ENCODE data around the gene SPDYE2B.
"Not testable (repeated sequence)": the region's sequence is repeated elsewhere in the genome, so short reads cannot be mapped to it uniquely, and the experiment has no call there.

SPDYE2B gene

GRCh38 chr7:102642691-102643090, 7.4 kb upstream of the SPDYE2B start, which contains the start of gene UPK3BL1:
TSS of gene UPK3BL1 (minus strand) at chr7:102642791. CDS start at chr7:102642741, 50 bp downstream.
- H2AFZ ChIP-seq (ENCODE audit: insufficient read depth, low read length, poor library complexity); H2AK5ac ChIP-seq (ENCODE audit: low read length); H2BK5ac ChIP-seq (ENCODE audit: low read depth, low read length, poor library complexity); H3K79me1 ChIP-seq (ENCODE audit: low read length); H3K4me2 ChIP-seq (ENCODE audit: low read length); H4K91ac ChIP-seq (ENCODE audit: low read depth, low read length); H3K27ac ChIP-seq (ENCODE audit: low read depth, low read length); H3K9ac ChIP-seq (ENCODE audit: low read length); H4K12ac ChIP-seq (ENCODE audit: low read depth, low read length); H3K4me1 ChIP-seq (ENCODE audit: control insufficient read depth in 1 of 2, insufficient read depth in 2 of 2, low read length in 2 of 2); H3K79me2 ChIP-seq (ENCODE audit: control insufficient read depth, insufficient read depth, low read length, poor library complexity); H3K4ac ChIP-seq (ENCODE audit: low read depth, low read length); H3K27me3 ChIP-seq (ENCODE audit: insufficient read depth, low read length); H3K4me3 ChIP-seq (ENCODE audit: low read depth, low read length); H3K36me3 ChIP-seq (ENCODE audit: control insufficient read depth in 1 of 2, insufficient read depth in 2 of 2, low read length in 2 of 2); H2BK120ac ChIP-seq (ENCODE audit: insufficient read depth, low read length, poor library complexity); H3K9me3 ChIP-seq (ENCODE audit: insufficient read depth, low read depth, low read length); DNase-seq; H3K23ac ChIP-seq (ENCODE audit: low read length); H2BK12ac ChIP-seq (ENCODE audit: low read length); H3K18ac ChIP-seq (ENCODE audit: low read length); H3K14ac ChIP-seq (ENCODE audit: low read length); H4K8ac ChIP-seq (ENCODE audit: low read depth, low read length): not testable (repeated sequence)
- no CpG with 5 or more reads among the region's 9 CpGs for WGBS (ENCODE audit: extremely low coverage, insufficient coverage, insufficient read length)

DNA sequence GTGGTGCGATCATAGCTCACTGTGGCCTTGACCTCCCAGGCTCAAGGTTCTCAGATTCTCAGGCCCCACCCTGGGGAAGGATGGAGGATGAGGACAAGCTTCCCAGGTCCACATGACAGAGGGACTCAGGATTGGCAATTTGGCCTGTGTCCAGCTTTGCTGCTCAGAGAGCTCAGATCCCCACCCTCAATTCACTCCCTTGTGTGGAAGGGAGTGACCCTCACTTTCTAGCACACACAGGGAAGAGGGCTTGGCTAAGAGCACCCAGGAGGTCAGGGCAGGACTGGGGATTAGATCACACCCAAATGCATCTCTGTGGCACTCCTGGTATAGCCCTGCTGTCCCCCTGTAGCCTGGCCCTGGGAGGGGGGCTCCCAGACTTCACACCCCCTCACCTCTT, 6.7 kb upstream of the SPDYE2B start:
- WGBS (ENCODE audit: extremely low coverage, insufficient coverage, insufficient read length): no CpG with 5 or more reads among the region's 1 CpG
- not testable (repeated sequence) for H3K9me3 ChIP-seq (ENCODE audit: insufficient read depth, low read depth, low read length); H3K9ac ChIP-seq (ENCODE audit: low read length); H4K8ac ChIP-seq (ENCODE audit: low read depth, low read length); H3K18ac ChIP-seq (ENCODE audit: low read length); H2BK120ac ChIP-seq (ENCODE audit: insufficient read depth, low read length, poor library complexity); H4K12ac ChIP-seq (ENCODE audit: low read depth, low read length); H3K14ac ChIP-seq (ENCODE audit: low read length); H3K4me1 ChIP-seq (ENCODE audit: control insufficient read depth in 1 of 2, insufficient read depth in 2 of 2, low read length in 2 of 2); H3K36me3 ChIP-seq (ENCODE audit: control insufficient read depth in 1 of 2, insufficient read depth in 2 of 2, low read length in 2 of 2); H3K4me3 ChIP-seq (ENCODE audit: low read depth, low read length); H2BK5ac ChIP-seq (ENCODE audit: low read depth, low read length, poor library complexity); H3K4ac ChIP-seq (ENCODE audit: low read depth, low read length); H2AFZ ChIP-seq (ENCODE audit: insufficient read depth, low read length, poor library complexity); H3K79me2 ChIP-seq (ENCODE audit: control insufficient read depth, insufficient read depth, low read length, poor library complexity); H3K27me3 ChIP-seq (ENCODE audit: insufficient read depth, low read length); H3K4me2 ChIP-seq (ENCODE audit: low read length); H3K23ac ChIP-seq (ENCODE audit: low read length); H2BK12ac ChIP-seq (ENCODE audit: low read length); H3K79me1 ChIP-seq (ENCODE audit: low read length); H4K91ac ChIP-seq (ENCODE audit: low read depth, low read length); H3K27ac ChIP-seq (ENCODE audit: low read depth, low read length); DNase-seq; H2AK5ac ChIP-seq (ENCODE audit: low read length)

- not testable (repeated sequence) for H4K91ac ChIP-seq (ENCODE audit: low read depth, low read length); H2BK120ac ChIP-seq (ENCODE audit: insufficient read depth, low read length, poor library complexity); H4K12ac ChIP-seq (ENCODE audit: low read depth, low read length); H3K4me1 ChIP-seq (ENCODE audit: control insufficient read depth in 1 of 2, insufficient read depth in 2 of 2, low read length in 2 of 2); H3K23ac ChIP-seq (ENCODE audit: low read length); H3K27me3 ChIP-seq (ENCODE audit: insufficient read depth, low read length); H3K9ac ChIP-seq (ENCODE audit: low read length); H3K27ac ChIP-seq (ENCODE audit: low read depth, low read length); H4K8ac ChIP-seq (ENCODE audit: low read depth, low read length); H3K36me3 ChIP-seq (ENCODE audit: control insufficient read depth in 1 of 2, insufficient read depth in 2 of 2, low read length in 2 of 2); H2BK12ac ChIP-seq (ENCODE audit: low read length); H3K79me2 ChIP-seq (ENCODE audit: control insufficient read depth, insufficient read depth, low read length, poor library complexity); H3K4me2 ChIP-seq (ENCODE audit: low read length); H3K18ac ChIP-seq (ENCODE audit: low read length); H3K4me3 ChIP-seq (ENCODE audit: low read depth, low read length); H3K79me1 ChIP-seq (ENCODE audit: low read length); H2AK5ac ChIP-seq (ENCODE audit: low read length); H3K14ac ChIP-seq (ENCODE audit: low read length); H2AFZ ChIP-seq (ENCODE audit: insufficient read depth, low read length, poor library complexity); H3K9me3 ChIP-seq (ENCODE audit: insufficient read depth, low read depth, low read length); DNase-seq; H3K4ac ChIP-seq (ENCODE audit: low read depth, low read length); H2BK5ac ChIP-seq (ENCODE audit: low read depth, low read length, poor library complexity)
- WGBS (ENCODE audit: extremely low coverage, insufficient coverage, insufficient read length): no CpG with 5 or more reads among the region's 7 CpGs
Measured at GRCh38 chr7:102647813-102648212, 2.3 kb upstream of the SPDYE2B start.

DNA sequence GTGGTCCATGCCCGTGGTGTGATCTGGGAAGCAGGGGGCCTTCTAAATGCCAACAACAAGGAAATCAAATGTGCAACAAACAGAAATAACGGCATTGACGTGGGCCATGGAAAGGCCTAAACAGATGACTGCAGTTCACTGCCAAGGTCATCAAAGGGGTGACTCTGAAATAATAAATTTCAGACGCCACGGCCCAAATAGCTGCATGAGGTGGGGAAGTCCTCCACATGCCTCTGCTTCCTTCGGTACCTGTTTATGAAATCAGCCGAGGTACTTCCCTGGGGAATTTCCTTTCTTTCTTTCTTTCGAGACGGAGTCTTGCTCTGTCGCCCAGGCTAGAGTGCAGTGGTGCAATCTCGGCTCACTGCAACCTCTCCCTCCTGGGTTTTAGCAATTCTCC, 14.6 kb downstream of the SPDYE2B start:
- H3K27me3 ChIP-seq (ENCODE audit: insufficient read depth, low read length); H2BK12ac ChIP-seq (ENCODE audit: low read length); H4K8ac ChIP-seq (ENCODE audit: low read depth, low read length); H3K79me2 ChIP-seq (ENCODE audit: control insufficient read depth, insufficient read depth, low read length, poor library complexity); H2AK5ac ChIP-seq (ENCODE audit: low read length); H2BK5ac ChIP-seq (ENCODE audit: low read depth, low read length, poor library complexity); H4K91ac ChIP-seq (ENCODE audit: low read depth, low read length); H3K14ac ChIP-seq (ENCODE audit: low read length); H3K4me3 ChIP-seq (ENCODE audit: low read depth, low read length); H2AFZ ChIP-seq (ENCODE audit: insufficient read depth, low read length, poor library complexity); H3K9me3 ChIP-seq (ENCODE audit: insufficient read depth, low read depth, low read length); H3K36me3 ChIP-seq (ENCODE audit: control insufficient read depth in 1 of 2, insufficient read depth in 2 of 2, low read length in 2 of 2); H3K23ac ChIP-seq (ENCODE audit: low read length); H3K79me1 ChIP-seq (ENCODE audit: low read length); H3K4me1 ChIP-seq (ENCODE audit: control insufficient read depth in 1 of 2, insufficient read depth in 2 of 2, low read length in 2 of 2); H3K9ac ChIP-seq (ENCODE audit: low read length); H3K4ac ChIP-seq (ENCODE audit: low read depth, low read length); H2BK120ac ChIP-seq (ENCODE audit: insufficient read depth, low read length, poor library complexity); H4K12ac ChIP-seq (ENCODE audit: low read depth, low read length); H3K4me2 ChIP-seq (ENCODE audit: low read length); DNase-seq; H3K18ac ChIP-seq (ENCODE audit: low read length); H3K27ac ChIP-seq (ENCODE audit: low read depth, low read length): not testable (repeated sequence)
- no CpG with 5 or more reads among the region's 11 CpGs for WGBS (ENCODE audit: extremely low coverage, insufficient coverage, insufficient read length)

All from trophoblast cell (in vitro differentiated cells and primary cell).